ENCODE results near the gene WWC2. TPM values are rescaled to one million over a fixed set of nuclear protein-coding genes. Genes with fewer than 3 reads are reported as not detected.

WWC2 gene
- total RNA-seq, 2 experiments from 2014 or later: not detected

- H2AFZ ChIP-seq (ENCODE audit: low read length): no peak overlapping the region
- H3K4me3 ChIP-seq (ENCODE audit: low read depth, low read length, poor library complexity, severe bottlenecking): no peak overlapping the region
- H3K4me1 ChIP-seq (ENCODE audit: insufficient read depth, low read length, poor library complexity, severe bottlenecking): no peaks in the 10 kb centered on the region
- intact Hi-C loops (cut with micrococcal nuclease; ENCODE audit: unreplicated experiment): no loop called here
- no peak for TF ChIP-seq EZH2phosphoT487 (IDR thresholded peaks at IDR 0.05; ENCODE audit: borderline replicate concordance, low read depth, low read length)
- no peak for TF ChIP-seq CTCF (conservative IDR thresholded peaks at IDR 0.05; ENCODE audit: low read length)
- H3K4me2 ChIP-seq (ENCODE audit: low read length): no peak overlapping the region
- no peaks in the 10 kb centered on the region for H3K36me3 ChIP-seq (ENCODE audit: insufficient read depth, low read length)
- no peaks in the 10 kb centered on the region for H3K9me2 ChIP-seq (ENCODE audit: insufficient read depth, low read length)
- DNase-seq (ENCODE audit: low spot score): no peak
- BruUV-seq (replicated peaks): no TSS peak
- CTCF ChIA-PET (ENCODE audit: unreplicated experiment): no interaction called here
- no peaks in the 10 kb centered on the region; the same call in 1 of the 2 replicates for H4K20me1 ChIP-seq (ENCODE audit: insufficient read depth, low read length)
- H3K9me3 ChIP-seq (ENCODE audit: low read length): no peaks in the 10 kb centered on the region
- no peak overlapping the region for H3K27ac ChIP-seq (ENCODE audit: low read depth, low read length, poor library complexity, severe bottlenecking)
- POLR2A ChIA-PET: interaction anchor here (0.5 to 0.7 kb wide), 3 partner anchors 36 to 536 kb away, joined by 3 to 5 read pairs (median 4); no protein-coding TSS in a partner anchor
- H3K79me2 ChIP-seq (ENCODE audit: insufficient read depth, low read depth, low read length): no peaks in the 10 kb centered on the region
Measured at GRCh38 chr4:183074288-183074990, 24.6 kb upstream of the WWC2 start.

GRCh38 chr4:183078634-183079033 lies 20.4 kb upstream of the WWC2 start:
- no peak overlapping the region for H2AFZ ChIP-seq (ENCODE audit: low read length)
- DNase-seq (ENCODE audit: low spot score): no peak
- H3K27ac ChIP-seq (ENCODE audit: low read depth, low read length, poor library complexity, severe bottlenecking): no peak overlapping the region
- H3K9me3 ChIP-seq (ENCODE audit: low read length): no peaks in the 10 kb centered on the region
- H3K79me2 ChIP-seq (ENCODE audit: insufficient read depth, low read depth, low read length): no peaks in the 10 kb centered on the region
- H4K20me1 ChIP-seq (ENCODE audit: insufficient read depth, low read length): no peaks in the 10 kb centered on the region; the same call in 1 of the 2 replicates
- no peak overlapping the region for H3K4me3 ChIP-seq (ENCODE audit: low read depth, low read length, poor library complexity, severe bottlenecking)
- no TSS peak for BruUV-seq (replicated peaks)
- H3K36me3 ChIP-seq (ENCODE audit: insufficient read depth, low read length): no peaks in the 10 kb centered on the region
- ChIA-PET POLR2A (interaction anchor here (0.7 kb wide), 1 partner anchor 115 kb away, joined by 4 read pairs; no protein-coding TSS in a partner anchor), CTCF (ENCODE audit: unreplicated experiment) (no interaction called here)
- no peak for TF ChIP-seq EZH2phosphoT487 (IDR thresholded peaks at IDR 0.05; ENCODE audit: borderline replicate concordance, low read depth, low read length)
- no peak for TF ChIP-seq CTCF (conservative IDR thresholded peaks at IDR 0.05; ENCODE audit: low read length)
- no peak overlapping the region for H3K4me2 ChIP-seq (ENCODE audit: low read length)
- intact Hi-C loops (cut with micrococcal nuclease; ENCODE audit: unreplicated experiment): no loop called here
- no peaks in the 10 kb centered on the region for H3K9me2 ChIP-seq (ENCODE audit: insufficient read depth, low read length)
- H3K4me1 ChIP-seq (ENCODE audit: insufficient read depth, low read length, poor library complexity, severe bottlenecking): no peaks in the 10 kb centered on the region

- no peak for DNase-seq (ENCODE audit: low spot score)
- POLR2A ChIA-PET: no interaction called here
Measured at GRCh38 chr4:183080372-183081115, 18.5 kb upstream of the WWC2 start.

More at GRCh38 chr4:183080372-183081115, 18.5 kb upstream of the WWC2 start:
- Histone ChIP-seq H3K36me3 (ENCODE audit: insufficient read depth, low read length) (no peaks in the 10 kb centered on the region), H3K27ac (ENCODE audit: low read depth, low read length, poor library complexity, severe bottlenecking) (no peak overlapping the region), H3K9me3 (ENCODE audit: low read length) (no peaks in the 10 kb centered on the region), H3K9me2 (ENCODE audit: insufficient read depth, low read length) (no peaks in the 10 kb centered on the region), H3K4me1 (ENCODE audit: insufficient read depth, low read length, poor library complexity, severe bottlenecking) (no peaks in the 10 kb centered on the region), H3K79me2 (ENCODE audit: insufficient read depth, low read depth, low read length) (no peaks in the 10 kb centered on the region), H3K4me2 (ENCODE audit: low read length) (no peak overlapping the region), H4K20me1 (ENCODE audit: insufficient read depth, low read length) (no peaks in the 10 kb centered on the region), H3K4me3 (ENCODE audit: low read depth, low read length, poor library complexity, severe bottlenecking) (no peak overlapping the region), H2AFZ (ENCODE audit: low read length) (no peak overlapping the region)
- intact Hi-C loops (cut with micrococcal nuclease; ENCODE audit: unreplicated experiment): no loop called here
- TF ChIP-seq CTCF (conservative IDR thresholded peaks at IDR 0.05; ENCODE audit: low read length) (no peak), EZH2phosphoT487 (IDR thresholded peaks at IDR 0.05; ENCODE audit: borderline replicate concordance, low read depth, low read length) (no peak)
- no TSS peak for BruUV-seq (replicated peaks)
- CTCF ChIA-PET (ENCODE audit: unreplicated experiment): no interaction called here
